IPS-18a (cell line): ENCODE results near the gene CSAD.
"Not testable (repeated sequence)": the region's sequence is repeated elsewhere in the genome, so short reads cannot be mapped to it uniquely, and the experiment has no call there.

Experiments
- H3K27ac ChIP-seq: one replicate; pipeline ENCODE4 v1.5.1; 2013; ENCODE audit warnings: low read length
- H3K27me3 ChIP-seq: one replicate; pipeline ENCODE4 v1.6.1; 2013; ENCODE audit warnings: mild to moderate bottlenecking, low read length; ENCODE audit not compliant: control insufficient read depth, insufficient read depth
- H3K36me3 ChIP-seq: one replicate; pipeline ENCODE4 v1.6.1; 2013; ENCODE audit warnings: low read depth, low read length; ENCODE audit not compliant: control insufficient read depth
- H3K4me1 ChIP-seq: one replicate; pipeline ENCODE4 v1.6.1; 2013; ENCODE audit warnings: low read depth, low read length; ENCODE audit not compliant: control insufficient read depth
- H3K4me3 ChIP-seq: one replicate; pipeline ENCODE4 v1.5.1; 2013; ENCODE audit warnings: low read length
- H3K9ac ChIP-seq: one replicate; pipeline ENCODE4 v1.6.1; 2013; ENCODE audit warnings: mild to moderate bottlenecking, low read length, moderate library complexity
- H3K9me3 ChIP-seq: one replicate; pipeline ENCODE4 v1.6.1; 2013; ENCODE audit warnings: low read depth, low read length; ENCODE audit not compliant: control insufficient read depth

Gene CSAD

GRCh38 chr12:53202316-53202715 lies 21.6 kb upstream of the CSAD start:
- H3K9me3 ChIP-seq, H3K4me3 ChIP-seq, H3K27ac ChIP-seq, H3K36me3 ChIP-seq, H3K9ac ChIP-seq, H3K4me1 ChIP-seq: not testable (repeated sequence)
- H3K27me3 ChIP-seq = peaks cover 31% of the 10 kb centered on the region

DNA sequence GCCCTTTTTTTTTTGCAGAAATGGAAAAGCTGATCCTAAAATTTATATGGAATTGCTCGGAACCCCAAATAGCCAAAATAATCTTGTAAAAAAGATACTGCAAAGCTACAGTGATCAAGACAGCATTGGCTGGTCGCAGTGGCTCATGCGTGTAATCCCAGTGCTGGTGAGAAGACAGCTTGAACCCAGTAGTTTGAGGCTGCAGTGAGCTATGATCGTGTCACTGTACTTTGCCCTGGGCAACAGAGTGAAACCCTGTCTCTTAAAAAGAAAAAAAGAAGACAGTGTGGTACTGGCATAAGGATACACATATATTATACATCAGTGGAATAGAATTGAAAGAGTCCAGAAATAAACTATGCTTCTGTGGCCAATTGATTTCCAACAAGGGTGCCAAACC lies 20.9 kb upstream of the CSAD start:
- no peaks in the 10 kb centered on the region for H3K9me3 ChIP-seq
- no peak overlapping the region for H3K27ac ChIP-seq
- no peak overlapping the region for H3K9ac ChIP-seq
- no peak overlapping the region for H3K4me3 ChIP-seq
- H3K36me3 ChIP-seq = no peaks in the 10 kb centered on the region
- no peaks in the 10 kb centered on the region for H3K4me1 ChIP-seq
- peaks cover 38% of the 10 kb centered on the region for H3K27me3 ChIP-seq

- no peaks in the 10 kb centered on the region for H3K36me3 ChIP-seq
- H3K4me1 ChIP-seq = no peaks in the 10 kb centered on the region
- H3K4me3 ChIP-seq = no peak overlapping the region
- H3K9ac ChIP-seq = no peak overlapping the region
- peaks cover 41% of the 10 kb centered on the region for H3K27me3 ChIP-seq
- H3K9me3 ChIP-seq = no peaks in the 10 kb centered on the region
- H3K27ac ChIP-seq = no peak overlapping the region
Observed at GRCh38 chr12:53201177-53201541, 20.4 kb upstream of the CSAD start.

DNA sequence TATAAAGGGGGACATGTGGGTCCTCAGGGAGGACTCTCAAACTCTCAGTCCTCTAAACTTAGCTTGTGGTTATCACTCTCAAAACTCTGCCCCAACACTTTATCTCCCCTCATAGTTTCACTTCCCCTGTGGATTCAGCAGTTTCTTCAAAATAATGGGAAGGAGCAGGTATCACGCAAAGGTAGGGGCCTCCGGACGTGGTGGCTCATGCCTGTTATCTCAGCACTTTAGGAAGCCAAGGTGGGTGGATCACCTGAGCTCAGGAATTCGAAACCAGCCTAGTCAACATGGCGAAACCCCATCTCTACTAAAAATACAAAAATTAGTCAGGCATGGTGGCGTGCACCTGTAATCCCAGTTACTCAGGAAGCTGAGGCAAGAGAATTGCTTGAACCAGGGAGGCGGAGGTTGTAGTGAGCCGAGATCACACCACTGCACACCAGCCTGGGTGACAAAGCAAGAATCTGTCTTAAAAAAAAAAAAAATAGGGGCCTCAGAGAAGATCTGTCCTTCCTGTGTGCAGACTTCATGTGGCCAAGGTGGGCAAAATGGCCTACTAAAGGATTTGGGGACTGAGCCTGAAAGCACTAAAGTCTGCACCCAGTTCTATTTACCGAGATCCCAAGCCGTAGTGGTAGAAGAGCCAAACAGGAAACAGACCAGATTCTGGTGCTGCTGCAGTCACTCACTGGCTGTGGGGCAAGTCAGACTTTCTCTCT lies 19.9 kb upstream of the CSAD start:
- no peak overlapping the region for H3K27ac ChIP-seq
- H3K4me3 ChIP-seq = no peak overlapping the region
- no peaks in the 10 kb centered on the region for H3K4me1 ChIP-seq
- no peaks in the 10 kb centered on the region for H3K36me3 ChIP-seq
- peaks cover 41% of the 10 kb centered on the region for H3K27me3 ChIP-seq
- no peaks in the 10 kb centered on the region for H3K9me3 ChIP-seq
- no peak overlapping the region for H3K9ac ChIP-seq

GRCh38 chr12:53200107-53200457 lies 19.4 kb upstream of the CSAD start:
- Histone ChIP-seq H3K27me3 (peaks cover 44% of the 10 kb centered on the region), H3K36me3 (no peaks in the 10 kb centered on the region), H3K9me3 (no peaks in the 10 kb centered on the region), H3K27ac (no peak overlapping the region), H3K4me3 (no peak overlapping the region), H3K4me1 (no peaks in the 10 kb centered on the region), H3K9ac (no peak overlapping the region)

DNA sequence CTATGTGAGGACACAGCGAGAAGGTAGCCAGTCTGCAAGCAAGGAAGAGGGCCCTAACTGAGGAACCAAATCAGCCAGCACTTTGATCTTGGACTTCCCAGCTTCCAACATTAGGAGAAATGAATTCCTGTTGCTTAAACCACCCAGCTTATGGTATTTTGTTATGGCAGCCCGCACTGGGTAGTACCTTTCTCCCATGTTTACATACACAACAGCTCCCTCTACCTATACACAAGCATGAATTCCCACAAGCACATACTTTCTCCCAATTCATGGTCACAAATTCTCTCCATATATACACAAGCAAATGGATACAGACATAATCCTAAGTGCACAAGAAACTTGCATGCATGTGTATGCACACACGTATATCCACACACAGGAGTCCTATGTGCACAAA lies 19.0 kb upstream of the CSAD start:
- no peaks in the 10 kb centered on the region for H3K4me1 ChIP-seq
- no peaks in the 10 kb centered on the region for H3K9me3 ChIP-seq
- no peak overlapping the region for H3K9ac ChIP-seq
- H3K4me3 ChIP-seq = no peak overlapping the region
- no peaks in the 10 kb centered on the region for H3K36me3 ChIP-seq
- H3K27ac ChIP-seq = no peak overlapping the region
- H3K27me3 ChIP-seq = peaks cover 48% of the 10 kb centered on the region

GRCh38 chr12:53198486-53199110 lies 17.9 kb upstream of the CSAD start:
- H3K4me1 ChIP-seq = no peaks in the 10 kb centered on the region
- no peak overlapping the region for H3K4me3 ChIP-seq
- no peak overlapping the region for H3K27ac ChIP-seq
- peaks cover 58% of the 10 kb centered on the region for H3K27me3 ChIP-seq
- H3K9ac ChIP-seq = no peak overlapping the region
- H3K9me3 ChIP-seq = no peaks in the 10 kb centered on the region
- H3K36me3 ChIP-seq = no peaks in the 10 kb centered on the region

- no peak overlapping the region for H3K27ac ChIP-seq
- H3K4me3 ChIP-seq = no peak overlapping the region
- no peak overlapping the region for H3K9ac ChIP-seq
- H3K9me3 ChIP-seq = no peaks in the 10 kb centered on the region
- H3K4me1 ChIP-seq = no peaks in the 10 kb centered on the region
- H3K27me3 ChIP-seq = peaks cover 62% of the 10 kb centered on the region
- no peaks in the 10 kb centered on the region for H3K36me3 ChIP-seq
Observed at GRCh38 chr12:53197011-53197640, 16.4 kb upstream of the CSAD start.

GRCh38 chr12:53196486-53196885 lies 15.8 kb upstream of the CSAD start:
- no peaks in the 10 kb centered on the region for H3K4me1 ChIP-seq
- no peak overlapping the region for H3K4me3 ChIP-seq
- no peaks in the 10 kb centered on the region for H3K9me3 ChIP-seq
- H3K27me3 ChIP-seq = peaks cover 62% of the 10 kb centered on the region
- no peak overlapping the region for H3K27ac ChIP-seq
- H3K36me3 ChIP-seq = no peaks in the 10 kb centered on the region
- H3K9ac ChIP-seq = no peak overlapping the region

GRCh38 chr12:53195516-53196420 lies 15.0 kb upstream of the CSAD start:
- no peak overlapping the region for H3K27ac ChIP-seq
- no peaks in the 10 kb centered on the region for H3K9me3 ChIP-seq
- no peak overlapping the region for H3K4me3 ChIP-seq
- H3K9ac ChIP-seq = no peak overlapping the region
- H3K36me3 ChIP-seq = no peaks in the 10 kb centered on the region
- H3K27me3 ChIP-seq = peaks cover 62% of the 10 kb centered on the region
- H3K4me1 ChIP-seq = no peaks in the 10 kb centered on the region

DNA sequence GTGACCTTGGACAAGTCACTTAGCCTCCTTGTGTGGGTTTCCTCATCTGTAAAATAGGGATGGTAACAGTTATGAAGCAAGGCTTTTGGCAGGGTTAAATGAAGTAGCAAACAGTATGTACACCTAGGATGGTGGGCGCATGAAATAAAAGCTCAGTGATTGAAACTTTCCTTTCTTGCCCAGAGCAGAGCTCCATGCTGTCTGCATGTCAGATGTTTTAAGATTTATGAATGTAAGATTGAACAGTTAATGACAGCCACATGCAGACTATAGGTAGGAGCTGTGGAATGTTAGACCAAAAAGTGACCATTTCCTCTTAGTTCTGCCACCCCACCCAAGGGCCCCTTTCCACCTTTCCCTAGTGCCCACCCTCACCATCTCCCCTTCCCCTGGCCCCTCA lies 14.2 kb upstream of the CSAD start:
- no peaks in the 10 kb centered on the region for H3K36me3 ChIP-seq
- H3K9ac ChIP-seq = no peak overlapping the region
- H3K9me3 ChIP-seq = no peaks in the 10 kb centered on the region
- no peak overlapping the region for H3K27ac ChIP-seq
- no peaks in the 10 kb centered on the region for H3K4me1 ChIP-seq
- peaks cover 56% of the 10 kb centered on the region for H3K27me3 ChIP-seq
- no peak overlapping the region for H3K4me3 ChIP-seq
